ENCODE data around the gene ATP13A3.

DNA sequence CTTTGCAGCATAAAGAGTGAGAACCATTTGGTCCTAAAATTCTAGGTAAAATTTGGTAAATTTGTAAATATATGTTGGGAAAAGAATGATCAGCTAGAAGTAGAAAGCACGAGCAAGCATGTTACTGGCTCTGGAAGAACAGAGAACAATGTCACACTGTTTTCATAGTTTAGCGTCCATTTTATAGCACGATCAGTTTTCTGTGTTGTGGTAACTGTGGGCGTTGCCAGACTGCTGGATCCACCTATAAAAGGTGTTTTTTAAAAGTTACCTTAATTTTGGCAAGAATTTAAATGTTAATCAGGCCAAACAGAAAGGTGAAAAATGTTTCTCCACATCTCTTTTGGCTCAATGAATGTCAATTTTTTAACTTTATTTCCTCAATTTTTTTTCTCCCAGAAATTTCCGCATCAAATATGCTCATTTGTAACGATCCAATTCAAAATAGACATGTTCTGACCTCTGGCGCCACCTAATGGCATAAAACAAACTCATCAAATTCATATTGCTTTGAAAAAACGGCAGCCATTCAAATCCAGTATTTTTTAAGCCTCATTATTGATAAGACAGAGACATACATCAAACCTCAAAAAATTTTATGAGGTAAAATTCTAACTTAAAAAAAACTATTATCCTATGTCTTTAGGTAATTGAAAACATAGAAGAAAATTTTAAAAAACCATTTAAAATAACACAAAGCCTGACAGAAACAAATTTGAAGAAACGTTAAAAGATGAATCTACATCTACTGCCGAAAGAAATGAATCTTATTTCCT lies 82.2 kb downstream of the ATP13A3 start:
- no peak for TF ChIP-seq POLR2A (IDR thresholded peaks at IDR 0.05; ENCODE audit: extremely low read depth, insufficient read length)
- TF ChIP-seq, protein P1, sequence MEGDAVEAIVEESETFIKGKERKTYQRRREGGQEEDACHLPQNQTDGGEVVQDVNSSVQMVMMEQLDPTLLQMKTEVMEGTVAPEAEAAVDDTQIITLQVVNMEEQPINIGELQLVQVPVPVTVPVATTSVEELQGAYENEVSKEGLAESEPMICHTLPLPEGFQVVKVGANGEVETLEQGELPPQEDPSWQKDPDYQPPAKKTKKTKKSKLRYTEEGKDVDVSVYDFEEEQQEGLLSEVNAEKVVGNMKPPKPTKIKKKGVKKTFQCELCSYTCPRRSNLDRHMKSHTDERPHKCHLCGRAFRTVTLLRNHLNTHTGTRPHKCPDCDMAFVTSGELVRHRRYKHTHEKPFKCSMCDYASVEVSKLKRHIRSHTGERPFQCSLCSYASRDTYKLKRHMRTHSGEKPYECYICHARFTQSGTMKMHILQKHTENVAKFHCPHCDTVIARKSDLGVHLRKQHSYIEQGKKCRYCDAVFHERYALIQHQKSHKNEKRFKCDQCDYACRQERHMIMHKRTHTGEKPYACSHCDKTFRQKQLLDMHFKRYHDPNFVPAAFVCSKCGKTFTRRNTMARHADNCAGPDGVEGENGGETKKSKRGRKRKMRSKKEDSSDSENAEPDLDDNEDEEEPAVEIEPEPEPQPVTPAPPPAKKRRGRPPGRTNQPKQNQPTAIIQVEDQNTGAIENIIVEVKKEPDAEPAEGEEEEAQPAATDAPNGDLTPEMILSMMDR (IDR thresholded peaks at IDR 0.05; ENCODE audit: low read depth, low read length), result peak; percentile 51
